Parathyroid adenoma (tissue), 2 donors: ENCODE measurements around the gene DUSP15.
"Not testable (repeated sequence)": the region's sequence is repeated elsewhere in the genome, so short reads cannot be mapped to it uniquely, and the experiment has no call there.

Source experiments
- H2AFZ ChIP-seq: fragments of 300-600 bp; sonication (generic); one replicate; pipeline ENCODE4 v1.7.0; 2017; ENCODE audit warnings: antibody characterized with exemption, mild to moderate bottlenecking
- H3K27ac ChIP-seq: fragments of 300-600 bp; sonication (generic); one replicate; pipeline ENCODE4 v1.7.0; 2017
- H3K27me3 ChIP-seq: fragments of 300-600 bp; sonication (generic); one replicate; pipeline ENCODE4 v1.7.0; 2017; ENCODE audit warnings: low read length; ENCODE audit not compliant: control insufficient read depth, insufficient read depth
- H3K36me3 ChIP-seq: fragments of 300-600 bp; sonication (generic); one replicate; pipeline ENCODE4 v1.7.0; 2017; ENCODE audit warnings: low read length; ENCODE audit not compliant: control insufficient read depth, insufficient read depth
- H3K4me1 ChIP-seq: fragments of 300-600 bp; sonication (generic); one replicate; pipeline ENCODE4 v1.7.0; 2017; ENCODE audit warnings: control low read depth
- H3K4me2 ChIP-seq: fragments of 300-600 bp; sonication (generic); one replicate; pipeline ENCODE4 v1.7.0; 2017; ENCODE audit warnings: low read length
- H3K4me3 ChIP-seq: fragments of 300-600 bp; sonication (generic); one replicate; pipeline ENCODE4 v1.7.0; 2017; ENCODE audit warnings: low read depth, low read length
- H3K79me2 ChIP-seq: fragments of 300-600 bp; sonication (generic); one replicate; pipeline ENCODE4 v1.7.0; 2017; ENCODE audit warnings: control low read depth
- H3K9ac ChIP-seq: fragments of 300-600 bp; sonication (generic); one replicate; pipeline ENCODE4 v1.7.0; 2017; ENCODE audit warnings: mild to moderate bottlenecking
- H3K9me3 ChIP-seq: fragments of 300-600 bp; sonication (generic); one replicate; pipeline ENCODE4 v1.7.0; 2017; ENCODE audit warnings: low read length; ENCODE audit not compliant: control insufficient read depth
- CTCF ChIP-seq: fragments of 300-600 bp; sonication (generic); IDR thresholded peaks from one replicate; pipeline ENCODE4 v1.7.0; 2017; ENCODE audit warnings: antibody characterized with exemption, mild to moderate bottlenecking
- donor health status: primary hyperparathyroidism.

DUSP15 gene

DNA sequence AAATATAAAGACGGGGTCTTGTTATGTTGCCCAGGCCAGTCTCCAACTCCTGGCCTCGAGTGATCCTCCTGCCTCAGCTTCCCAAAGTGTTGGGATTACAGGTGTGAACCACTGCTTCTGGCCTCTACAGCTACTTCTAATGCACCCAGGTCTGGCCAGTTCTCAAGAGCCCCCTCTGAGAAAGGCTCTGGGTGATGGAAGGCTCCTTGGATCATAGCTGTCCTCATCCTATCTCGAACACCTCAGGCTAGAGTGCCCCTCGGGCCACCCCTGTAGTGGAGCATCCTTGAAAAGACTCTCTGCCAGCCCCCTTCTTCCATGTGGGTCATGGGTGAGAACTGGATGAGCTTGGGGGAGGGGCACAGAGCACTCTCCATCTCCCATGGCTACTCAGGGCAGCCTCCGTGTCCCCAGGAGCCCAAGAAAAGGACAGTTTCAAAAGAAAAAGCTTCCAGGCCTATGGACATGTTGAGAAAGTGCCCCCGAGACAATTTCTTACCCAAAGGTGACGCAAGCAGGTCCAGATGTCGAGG, 51.9 kb downstream of the DUSP15 start:
- Histone ChIP-seq H3K9me3 (no peaks in the 10 kb centered on the region), H3K4me2 (no peak overlapping the region), H3K79me2 (no peaks in the 10 kb centered on the region), H3K4me3 (no peak overlapping the region), H3K9ac (no peak overlapping the region), H3K36me3 (no peaks in the 10 kb centered on the region), H3K27me3 (no peaks in the 10 kb centered on the region), H3K4me1 (peaks cover 4% of the 10 kb centered on the region), H2AFZ (no peak overlapping the region), H3K27ac (no peak overlapping the region)
- no peak for TF ChIP-seq CTCF

GRCh38 chr20:31817461-31817860, 52.9 kb downstream of the DUSP15 start:
- peaks cover 5% of the 10 kb centered on the region for H3K4me1 ChIP-seq
- H3K27me3 ChIP-seq, result no peaks in the 10 kb centered on the region
- no peaks in the 10 kb centered on the region for H3K9me3 ChIP-seq
- H3K4me2 ChIP-seq, result no peak overlapping the region
- H3K9ac ChIP-seq, result no peak overlapping the region
- no peak overlapping the region for H3K4me3 ChIP-seq
- H2AFZ ChIP-seq, result no peak overlapping the region
- H3K79me2 ChIP-seq, result no peaks in the 10 kb centered on the region
- TF ChIP-seq CTCF, result no peak
- H3K27ac ChIP-seq, result no peak overlapping the region
- H3K36me3 ChIP-seq, result no peaks in the 10 kb centered on the region

- H3K79me2 ChIP-seq, result no peaks in the 10 kb centered on the region
- H3K9me3 ChIP-seq, result no peaks in the 10 kb centered on the region
- no peak overlapping the region for H2AFZ ChIP-seq
- H3K4me3 ChIP-seq, result no peak overlapping the region
- H3K4me1 ChIP-seq, result peaks cover 5% of the 10 kb centered on the region
- no peak for TF ChIP-seq CTCF
- H3K27me3 ChIP-seq, result no peaks in the 10 kb centered on the region
- no peak overlapping the region for H3K27ac ChIP-seq
- no peaks in the 10 kb centered on the region for H3K36me3 ChIP-seq
- H3K4me2 ChIP-seq, result no peak overlapping the region
- H3K9ac ChIP-seq, result no peak overlapping the region
Measured at GRCh38 chr20:31816221-31816620, 54.1 kb downstream of the DUSP15 start.

DNA sequence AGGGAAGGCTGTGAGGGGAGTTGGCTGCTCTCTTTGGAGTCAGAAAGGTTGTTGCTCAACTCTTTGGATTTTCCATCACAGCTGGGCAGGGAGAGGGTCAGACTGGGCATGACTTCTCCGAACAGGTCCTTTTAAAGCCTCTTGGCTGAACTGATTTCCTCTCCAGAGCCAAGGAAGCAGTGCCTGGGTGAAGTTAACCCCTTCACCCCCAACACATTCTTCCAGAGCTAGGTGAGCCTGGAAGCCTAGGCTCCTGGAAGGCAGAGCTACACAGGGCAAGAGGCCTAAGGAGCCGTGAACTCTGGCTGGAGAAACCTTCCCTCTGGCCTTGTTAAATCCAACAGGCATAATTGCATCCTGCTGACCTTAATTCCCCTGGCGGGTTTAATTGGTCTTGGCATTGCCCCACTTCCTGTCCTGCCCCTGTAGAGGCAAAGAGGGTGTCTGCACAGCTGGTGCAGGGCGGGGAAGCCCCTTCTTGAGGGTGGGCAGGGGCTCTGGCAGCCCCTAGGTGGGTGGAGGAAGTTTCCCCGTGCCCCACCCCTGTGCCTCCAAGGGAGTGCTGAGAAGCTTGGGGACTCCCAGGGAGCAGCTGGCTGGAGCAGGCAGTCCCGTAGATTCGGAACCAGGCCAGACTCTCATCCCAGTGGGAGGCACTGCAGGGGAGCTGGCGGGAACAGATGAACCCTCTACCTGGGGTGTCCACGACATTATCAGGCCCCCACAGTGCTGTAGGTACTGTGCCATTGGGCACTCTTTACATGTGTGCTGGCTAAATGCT, 54.7 kb downstream of the DUSP15 start:
- H3K9me3 ChIP-seq, result no peaks in the 10 kb centered on the region

DNA sequence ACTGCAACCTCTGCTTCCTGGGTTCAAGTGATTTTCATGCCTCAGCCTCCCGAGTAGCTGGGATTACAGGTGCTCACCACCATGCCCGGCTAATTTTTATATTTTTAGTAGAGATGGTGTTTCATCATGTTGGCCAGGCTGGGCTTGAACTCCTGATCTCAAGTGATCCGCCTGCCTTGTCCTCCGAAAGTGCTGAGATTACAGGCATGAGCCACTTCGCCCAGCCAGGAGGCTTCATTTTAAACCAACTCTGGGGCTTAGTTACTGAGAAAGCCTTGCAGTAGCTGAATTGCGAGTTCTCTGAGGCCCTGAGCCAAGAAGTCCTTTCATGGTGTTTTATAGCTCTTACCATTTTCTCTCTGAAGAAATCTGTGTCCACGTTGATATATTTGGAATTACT, 56.2 kb downstream of the DUSP15 start:
- H3K27ac ChIP-seq, H3K79me2 ChIP-seq, H3K4me3 ChIP-seq, H3K9ac ChIP-seq, H3K4me2 ChIP-seq, H3K9me3 ChIP-seq, H3K4me1 ChIP-seq, H3K36me3 ChIP-seq, H2AFZ ChIP-seq, H3K27me3 ChIP-seq: not testable (repeated sequence)

More for the DNA sequence above, 54.7 kb downstream of the DUSP15 start:
- Histone ChIP-seq H3K27ac (no peak overlapping the region), H3K4me2 (no peak overlapping the region), H2AFZ (no peak overlapping the region), H3K36me3 (no peaks in the 10 kb centered on the region), H3K4me1 (peaks cover 5% of the 10 kb centered on the region), H3K27me3 (no peaks in the 10 kb centered on the region), H3K79me2 (no peaks in the 10 kb centered on the region), H3K4me3 (no peak overlapping the region), H3K9ac (no peak overlapping the region)
- no peak for TF ChIP-seq CTCF
